ENCODE results near the gene ASGR2. TPM values are rescaled to one million over a fixed set of nuclear protein-coding genes. Genes with fewer than 3 reads are reported as not detected.
A peak's percentile ranks its signal among the peaks of the same experiment; 100 is the strongest.

Gene ASGR2
- polyA plus RNA-seq, 1 of the 3 experiments (the other 2 are of a cell fraction): not detected

- no peaks in the 10 kb centered on the region for H3K4me1 ChIP-seq (ENCODE audit: control insufficient read depth in 1 of 2, insufficient read depth in 2 of 2, low read depth in 1 of 2, low read length in 1 of 2)
- no peak overlapping the region for H3K9ac ChIP-seq
- H3F3A ChIP-seq (replicated peaks; ENCODE audit: insufficient read depth): no peaks in the 10 kb centered on the region
- no peaks in the 10 kb centered on the region for H4K20me1 ChIP-seq (ENCODE audit: insufficient read depth)
- TF ChIP-seq SIN3A (IDR thresholded peaks at IDR 0.05; ENCODE audit: borderline replicate concordance, low read depth, low read length) (no peak), ELF1 (IDR thresholded peaks at IDR 0.05) (no peak), RCOR1 (IDR thresholded peaks at IDR 0.05; ENCODE audit: low read length) (no peak), POLR2AphosphoS5 (IDR thresholded peaks at IDR 0.05; ENCODE audit: low read depth, low read length) (no peak), TEAD4 (IDR thresholded peaks at IDR 0.05; ENCODE audit: borderline replicate concordance, insufficient read depth) (no peak), FOSL2 (IDR thresholded peaks at IDR 0.05; ENCODE audit: borderline replicate concordance, low read depth) (no peak)
- TF ChIP-seq, protein P1, sequence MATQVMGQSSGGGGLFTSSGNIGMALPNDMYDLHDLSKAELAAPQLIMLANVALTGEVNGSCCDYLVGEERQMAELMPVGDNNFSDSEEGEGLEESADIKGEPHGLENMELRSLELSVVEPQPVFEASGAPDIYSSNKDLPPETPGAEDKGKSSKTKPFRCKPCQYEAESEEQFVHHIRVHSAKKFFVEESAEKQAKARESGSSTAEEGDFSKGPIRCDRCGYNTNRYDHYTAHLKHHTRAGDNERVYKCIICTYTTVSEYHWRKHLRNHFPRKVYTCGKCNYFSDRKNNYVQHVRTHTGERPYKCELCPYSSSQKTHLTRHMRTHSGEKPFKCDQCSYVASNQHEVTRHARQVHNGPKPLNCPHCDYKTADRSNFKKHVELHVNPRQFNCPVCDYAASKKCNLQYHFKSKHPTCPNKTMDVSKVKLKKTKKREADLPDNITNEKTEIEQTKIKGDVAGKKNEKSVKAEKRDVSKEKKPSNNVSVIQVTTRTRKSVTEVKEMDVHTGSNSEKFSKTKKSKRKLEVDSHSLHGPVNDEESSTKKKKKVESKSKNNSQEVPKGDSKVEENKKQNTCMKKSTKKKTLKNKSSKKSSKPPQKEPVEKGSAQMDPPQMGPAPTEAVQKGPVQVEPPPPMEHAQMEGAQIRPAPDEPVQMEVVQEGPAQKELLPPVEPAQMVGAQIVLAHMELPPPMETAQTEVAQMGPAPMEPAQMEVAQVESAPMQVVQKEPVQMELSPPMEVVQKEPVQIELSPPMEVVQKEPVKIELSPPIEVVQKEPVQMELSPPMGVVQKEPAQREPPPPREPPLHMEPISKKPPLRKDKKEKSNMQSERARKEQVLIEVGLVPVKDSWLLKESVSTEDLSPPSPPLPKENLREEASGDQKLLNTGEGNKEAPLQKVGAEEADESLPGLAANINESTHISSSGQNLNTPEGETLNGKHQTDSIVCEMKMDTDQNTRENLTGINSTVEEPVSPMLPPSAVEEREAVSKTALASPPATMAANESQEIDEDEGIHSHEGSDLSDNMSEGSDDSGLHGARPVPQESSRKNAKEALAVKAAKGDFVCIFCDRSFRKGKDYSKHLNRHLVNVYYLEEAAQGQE (IDR thresholded peaks at IDR 0.05; ENCODE audit: low read depth, low read length): peak; percentile 89
- no peak overlapping the region for H3K27ac ChIP-seq (ENCODE audit: low read depth in 2 of 2, low read length in 1 of 2)
- no peak overlapping the region for H2AFZ ChIP-seq (ENCODE audit: low read depth)
- no peaks in the 10 kb centered on the region for H3K79me2 ChIP-seq (ENCODE audit: insufficient read depth)
- 33% methylated on average over 16 of the region's 16 CpGs for WGBS (ENCODE audit: low lambda C conversion rate)
- no peaks in the 10 kb centered on the region for H3K9me3 ChIP-seq
- POLR2A ChIA-PET: no interaction called here
- DNase-seq: no peak
- no peaks in the 10 kb centered on the region for H3K36me3 ChIP-seq (replicated peaks in 1 of 2; ENCODE audit: control insufficient read depth in 1 of 2, insufficient read depth in 2 of 2, low read length in 1 of 2)
- no peak overlapping the region for H3K4me2 ChIP-seq
- CTCF ChIA-PET: interaction anchor here (0.7 to 2.4 kb wide), 4 partner anchors 10 to 96 kb away, joined by 3 to 7 read pairs (median 5); no protein-coding TSS in a partner anchor
- no peak overlapping the region for H3K4me3 ChIP-seq (ENCODE audit: low read depth in 2 of 2, low read length in 1 of 2)
- H3K9me2 ChIP-seq: no peaks in the 10 kb centered on the region
- H3K27me3 ChIP-seq (ENCODE audit: insufficient read depth): peaks cover 38% of the 10 kb centered on the region
Observed at GRCh38 chr17:7081341-7082062, 33.1 kb downstream of the ASGR2 start.

GRCh38 chr17:7080456-7081041 lies 34.1 kb downstream of the ASGR2 start:
- no peak overlapping the region for H2AFZ ChIP-seq (ENCODE audit: low read depth)
- POLR2A ChIA-PET: no interaction called here
- H4K20me1 ChIP-seq (ENCODE audit: insufficient read depth): no peaks in the 10 kb centered on the region
- H3K36me3 ChIP-seq (replicated peaks in 1 of 2; ENCODE audit: control insufficient read depth in 1 of 2, insufficient read depth in 2 of 2, low read length in 1 of 2): no peaks in the 10 kb centered on the region
- H3K9me2 ChIP-seq: no peaks in the 10 kb centered on the region
- H3K4me1 ChIP-seq (ENCODE audit: control insufficient read depth in 1 of 2, insufficient read depth in 2 of 2, low read depth in 1 of 2, low read length in 1 of 2): no peaks in the 10 kb centered on the region
- no peaks in the 10 kb centered on the region for H3F3A ChIP-seq (replicated peaks; ENCODE audit: insufficient read depth)
- no peak overlapping the region for H3K4me3 ChIP-seq (ENCODE audit: low read depth in 2 of 2, low read length in 1 of 2)
- TF ChIP-seq, protein P1 (IDR thresholded peaks at IDR 0.05; ENCODE audit: low read depth, low read length): no peak
- no peak for TF ChIP-seq GABPA (IDR thresholded peaks at IDR 0.05; ENCODE audit: low read depth)
- TF ChIP-seq JUND (IDR thresholded peaks at IDR 0.05): no peak
- TF ChIP-seq, protein P2, sequence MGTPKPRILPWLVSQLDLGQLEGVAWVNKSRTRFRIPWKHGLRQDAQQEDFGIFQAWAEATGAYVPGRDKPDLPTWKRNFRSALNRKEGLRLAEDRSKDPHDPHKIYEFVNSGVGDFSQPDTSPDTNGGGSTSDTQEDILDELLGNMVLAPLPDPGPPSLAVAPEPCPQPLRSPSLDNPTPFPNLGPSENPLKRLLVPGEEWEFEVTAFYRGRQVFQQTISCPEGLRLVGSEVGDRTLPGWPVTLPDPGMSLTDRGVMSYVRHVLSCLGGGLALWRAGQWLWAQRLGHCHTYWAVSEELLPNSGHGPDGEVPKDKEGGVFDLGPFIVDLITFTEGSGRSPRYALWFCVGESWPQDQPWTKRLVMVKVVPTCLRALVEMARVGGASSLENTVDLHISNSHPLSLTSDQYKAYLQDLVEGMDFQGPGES (IDR thresholded peaks at IDR 0.05; ENCODE audit: low read depth, low read length): no peak
- H3K9ac ChIP-seq: no peak overlapping the region
- CTCF ChIA-PET: interaction anchor here (0.8 to 2.4 kb wide), 2 partner anchors 28 to 97 kb away, joined by 3 to 7 read pairs; no protein-coding TSS in a partner anchor
- H3K79me2 ChIP-seq (ENCODE audit: insufficient read depth): no peaks in the 10 kb centered on the region
- H3K27me3 ChIP-seq (ENCODE audit: insufficient read depth): peaks cover 31% of the 10 kb centered on the region
- H3K9me3 ChIP-seq: no peaks in the 10 kb centered on the region
- no peak overlapping the region for H3K4me2 ChIP-seq
- DNase-seq: no peak
- WGBS (ENCODE audit: low lambda C conversion rate): 18% methylated on average over 10 of the region's 10 CpGs
- H3K27ac ChIP-seq (ENCODE audit: low read depth in 2 of 2, low read length in 1 of 2): no peak overlapping the region

All from SK-N-SH (cell line).